HEK293 (cell line): ENCODE results near the gene NAV3.

Experiments used
- CTCF ChIA-PET: fragments of 350-600 bp; formaldehyde crosslinking; extraction: SDS; loops from one replicate; lab custom pipeline; 2021; ENCODE audit warnings: antibody characterized with exemption; lab: Yijun Ruan, JAX
- POLR2A ChIA-PET: fragments of 300-600 bp; formaldehyde crosslinking; extraction: SDS; loops from one replicate; lab custom pipeline; 2020; ENCODE audit warnings: antibody characterized with exemption, inconsistent platforms; lab: Yijun Ruan, JAX
- H3K27ac ChIP-seq: fragments of 200-500 bp; sonication (Bioruptor generic); 2 replicates; pipeline ENCODE4 v1.5.1; 2014; ENCODE audit warnings: low read depth, low read length, control low read depth, inconsistent platforms; ENCODE audit errors: extremely low read depth
- H3K36me3 ChIP-seq, 2 experiments: fragments of 200-500 bp in 1 of 2; sonication (Bioruptor generic) in 1 of 2; 1 replicate in 1 of 2; 2 replicates in 1 of 2; pipeline ENCODE4 v1.5.1; 2014 to 2017; ENCODE audit warnings: inconsistent platforms in 2 of 2, low read length in 2 of 2; ENCODE audit not compliant: control insufficient read depth in 2 of 2, insufficient read depth in 1 of 2
- H3K4me1 ChIP-seq: fragments of 200-500 bp; sonication (Bioruptor generic); 2 replicates; pipeline ENCODE4 v1.5.1; 2014; ENCODE audit warnings: mild to moderate bottlenecking, low read length, inconsistent platforms; ENCODE audit not compliant: control insufficient read depth, insufficient read depth
- H3K4me3 ChIP-seq: 2 replicates; pipeline ENCODE4 v1.5.1; 2011; ENCODE audit warnings: low read depth, mild to moderate bottlenecking, control low read depth, low read length, moderate library complexity
- H3K9me3 ChIP-seq: fragments of 200-500 bp; sonication (Bioruptor generic); 2 replicates; pipeline ENCODE4 v1.5.1; 2014; ENCODE audit warnings: low read depth, low read length, inconsistent platforms; ENCODE audit not compliant: control insufficient read depth, insufficient read depth
- AEBP2 ChIP-seq: fragments of 450-650 bp; formaldehyde crosslinking; IDR thresholded peaks from 2 replicates; pipeline ENCODE4 v1.5.1; 2016; ENCODE audit warnings: missing biosample characterization, missing genetic modification characterization, borderline replicate concordance
- BCL11A ChIP-seq: fragments of 450-650 bp; formaldehyde crosslinking; IDR thresholded peaks from 2 replicates; pipeline ENCODE4 v1.5.1; 2016; ENCODE audit warnings: low read depth, missing biosample characterization, missing genetic modification characterization
- GFI1B ChIP-seq: fragments of 450-650 bp; formaldehyde crosslinking; IDR thresholded peaks from 2 replicates; pipeline ENCODE4 v1.5.1; 2016; ENCODE audit warnings: missing biosample characterization, missing genetic modification characterization
- GLI2 ChIP-seq: fragments of 450-650 bp; formaldehyde crosslinking; IDR thresholded peaks from 2 replicates; pipeline ENCODE4; 2017; ENCODE audit warnings: missing biosample characterization, missing genetic modification characterization, low read depth, borderline replicate concordance
- GLI4 ChIP-seq: fragments of 450-650 bp; formaldehyde crosslinking; IDR thresholded peaks from 2 replicates; pipeline ENCODE4 v1.5.1; 2016; ENCODE audit warnings: missing biosample characterization, missing genetic modification characterization
- HOXD13 ChIP-seq: sonication (generic); formaldehyde crosslinking; IDR thresholded peaks from 2 replicates; pipeline ENCODE4 v1.8.0; 2022; ENCODE audit warnings: missing genetic modification reagents, borderline replicate concordance
- ZBTB48 ChIP-seq: fragments of 450-650 bp; formaldehyde crosslinking; IDR thresholded peaks from 2 replicates; pipeline ENCODE4 v1.5.1; 2016; ENCODE audit warnings: missing biosample characterization, missing genetic modification characterization
- ZBTB49 ChIP-seq: fragments of 450-650 bp; formaldehyde crosslinking; IDR thresholded peaks from 2 replicates; pipeline ENCODE4 v1.5.1; 2016; ENCODE audit warnings: missing biosample characterization, missing genetic modification characterization, low read depth
- ZNF416 ChIP-seq: fragments of 450-650 bp; formaldehyde crosslinking; IDR thresholded peaks from 2 replicates; pipeline ENCODE4 v1.5.1; 2016; ENCODE audit warnings: missing biosample characterization, missing genetic modification characterization
- ZNF48 ChIP-seq: fragments of 450-650 bp; formaldehyde crosslinking; IDR thresholded peaks from 2 replicates; pipeline ENCODE4 v1.5.1; 2016; ENCODE audit warnings: missing biosample characterization, missing genetic modification characterization
- ZNF555 ChIP-seq: fragments of 450-650 bp; formaldehyde crosslinking; conservative IDR thresholded peaks from 2 replicates; pipeline ENCODE4 v1.5.1; 2017; ENCODE audit warnings: missing biosample characterization, mild to moderate bottlenecking, missing genetic modification characterization, inconsistent platforms
- ZNF558 ChIP-seq: fragments of 450-650 bp; formaldehyde crosslinking; IDR thresholded peaks from 2 replicates; pipeline ENCODE4 v1.5.1; 2016; ENCODE audit warnings: missing biosample characterization, missing genetic modification characterization
- ZNF658 ChIP-seq: fragments of 450-650 bp; formaldehyde crosslinking; IDR thresholded peaks from 2 replicates; pipeline ENCODE4; 2016; ENCODE audit warnings: missing biosample characterization, missing genetic modification characterization
- ZNF768 ChIP-seq: fragments of 450-650 bp; formaldehyde crosslinking; IDR thresholded peaks from 2 replicates; pipeline ENCODE4 v1.5.1; 2018; ENCODE audit warnings: missing biosample characterization, mild to moderate bottlenecking, missing genetic modification characterization
- ZNF843 ChIP-seq: fragments of 450-650 bp; formaldehyde crosslinking; IDR thresholded peaks from 2 replicates; pipeline ENCODE4 v1.5.1; 2016; ENCODE audit warnings: missing biosample characterization, missing genetic modification characterization
- TF ChIP-seq, protein P1 (sequence below): fragments of 450-650 bp; formaldehyde crosslinking; IDR thresholded peaks from 2 replicates; pipeline ENCODE4 v1.5.1; 2016; ENCODE audit warnings: missing biosample characterization, missing genetic modification characterization
- TF ChIP-seq, protein P2 (sequence below): fragments of 450-650 bp; formaldehyde crosslinking; conservative IDR thresholded peaks from 2 replicates; pipeline ENCODE4 v1.5.1; 2016; ENCODE audit warnings: low read depth, missing biosample characterization, missing genetic modification characterization

The NAV3 gene

DNA sequence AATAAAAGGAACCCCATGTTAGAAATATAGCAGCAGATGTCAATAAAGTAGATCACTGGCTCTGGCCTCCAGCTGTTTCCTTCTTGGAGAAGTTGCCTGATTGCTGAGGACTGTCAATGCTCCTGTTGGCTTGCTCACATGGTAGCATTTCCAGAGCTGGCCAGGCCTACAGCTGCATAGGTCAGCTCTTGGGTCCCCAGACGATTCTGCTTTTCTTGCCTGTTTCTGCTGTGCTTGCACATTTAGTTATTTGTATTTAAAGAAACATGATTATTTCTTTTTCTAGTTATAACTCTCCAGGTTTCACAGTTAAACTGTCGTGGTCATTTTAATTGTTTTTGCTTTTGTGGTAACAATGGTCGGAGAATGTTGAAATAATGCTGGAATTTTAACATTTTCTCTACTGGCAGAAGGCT, 7.2 kb downstream of the NAV3 start (continued):
- TF ChIP-seq ZBTB49, result no peak

DNA sequence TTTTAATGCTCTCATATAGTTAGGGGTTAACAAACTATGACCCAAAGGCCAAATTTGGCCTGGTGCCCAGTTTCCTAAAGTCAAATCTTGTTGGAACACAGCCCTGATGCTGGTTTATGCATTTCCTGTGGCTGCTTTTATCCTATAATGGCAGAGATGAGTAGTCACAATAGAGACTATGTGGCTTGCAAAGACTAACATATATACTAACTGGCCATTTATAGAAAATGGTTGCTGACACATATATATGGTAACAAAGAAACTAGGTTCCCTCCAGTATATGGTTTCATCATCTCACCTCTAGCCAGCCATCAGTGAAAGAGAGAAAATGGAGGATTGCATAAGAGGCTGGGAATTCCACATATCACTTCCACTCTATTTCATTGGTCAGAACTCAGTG, 10.8 kb downstream of the NAV3 start:
- CTCF ChIA-PET, result interaction anchor here (0.6 to 1.6 kb wide), 2 partner anchors 14 to 84 kb away, joined by 3 to 6 read pairs; no protein-coding TSS in a partner anchor
- TF ChIP-seq, protein P1, sequence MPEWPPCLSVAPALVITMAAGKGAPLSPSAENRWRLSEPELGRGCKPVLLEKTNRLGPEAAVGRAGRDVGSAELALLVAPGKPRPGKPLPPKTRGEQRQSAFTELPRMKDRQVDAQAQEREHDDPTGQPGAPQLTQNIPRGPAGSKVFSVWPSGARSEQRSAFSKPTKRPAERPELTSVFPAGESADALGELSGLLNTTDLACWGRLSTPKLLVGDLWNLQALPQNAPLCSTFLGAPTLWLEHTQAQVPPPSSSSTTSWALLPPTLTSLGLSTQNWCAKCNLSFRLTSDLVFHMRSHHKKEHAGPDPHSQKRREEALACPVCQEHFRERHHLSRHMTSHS (tag by site-specific recombination), result no peak
- TF ChIP-seq GLI2 (no peak), ZNF658 (tag by site-specific recombination) (no peak), HOXD13 (CRISPR knock-in tag) (no peak), GLI4 (tag by site-specific recombination) (no peak), ZNF768 (no peak), AEBP2 (no peak), ZNF48 (tag by site-specific recombination) (no peak), ZBTB48 (no peak), BCL11A (tag by site-specific recombination) (no peak), ZNF843 (tag by site-specific recombination) (no peak), ZNF555 (tag by site-specific recombination) (no peak)
- TF ChIP-seq, protein P2, sequence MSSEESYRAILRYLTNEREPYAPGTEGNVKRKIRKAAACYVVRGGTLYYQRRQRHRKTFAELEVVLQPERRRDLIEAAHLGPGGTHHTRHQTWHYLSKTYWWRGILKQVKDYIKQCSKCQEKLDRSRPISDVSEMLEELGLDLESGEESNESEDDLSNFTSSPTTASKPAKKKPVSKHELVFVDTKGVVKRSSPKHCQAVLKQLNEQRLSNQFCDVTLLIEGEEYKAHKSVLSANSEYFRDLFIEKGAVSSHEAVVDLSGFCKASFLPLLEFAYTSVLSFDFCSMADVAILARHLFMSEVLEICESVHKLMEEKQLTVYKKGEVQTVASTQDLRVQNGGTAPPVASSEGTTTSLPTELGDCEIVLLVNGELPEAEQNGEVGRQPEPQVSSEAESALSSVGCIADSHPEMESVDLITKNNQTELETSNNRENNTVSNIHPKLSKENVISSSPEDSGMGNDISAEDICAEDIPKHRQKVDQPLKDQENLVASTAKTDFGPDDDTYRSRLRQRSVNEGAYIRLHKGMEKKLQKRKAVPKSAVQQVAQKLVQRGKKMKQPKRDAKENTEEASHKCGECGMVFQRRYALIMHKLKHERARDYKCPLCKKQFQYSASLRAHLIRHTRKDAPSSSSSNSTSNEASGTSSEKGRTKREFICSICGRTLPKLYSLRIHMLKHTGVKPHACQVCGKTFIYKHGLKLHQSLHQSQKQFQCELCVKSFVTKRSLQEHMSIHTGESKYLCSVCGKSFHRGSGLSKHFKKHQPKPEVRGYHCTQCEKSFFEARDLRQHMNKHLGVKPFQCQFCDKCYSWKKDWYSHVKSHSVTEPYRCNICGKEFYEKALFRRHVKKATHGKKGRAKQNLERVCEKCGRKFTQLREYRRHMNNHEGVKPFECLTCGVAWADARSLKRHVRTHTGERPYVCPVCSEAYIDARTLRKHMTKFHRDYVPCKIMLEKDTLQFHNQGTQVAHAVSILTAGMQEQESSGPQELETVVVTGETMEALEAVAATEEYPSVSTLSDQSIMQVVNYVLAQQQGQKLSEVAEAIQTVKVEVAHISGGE (tag by site-specific recombination), result no peak
- H3K4me3 ChIP-seq, result no peak overlapping the region
- H3K4me1 ChIP-seq, result peaks cover 5% of the 10 kb centered on the region
- H3K9me3 ChIP-seq, result no peaks in the 10 kb centered on the region
- H3K27ac ChIP-seq, result no peak overlapping the region
- POLR2A ChIA-PET, result no interaction called here
- H3K36me3 ChIP-seq, result no peaks in the 10 kb centered on the region

DNA sequence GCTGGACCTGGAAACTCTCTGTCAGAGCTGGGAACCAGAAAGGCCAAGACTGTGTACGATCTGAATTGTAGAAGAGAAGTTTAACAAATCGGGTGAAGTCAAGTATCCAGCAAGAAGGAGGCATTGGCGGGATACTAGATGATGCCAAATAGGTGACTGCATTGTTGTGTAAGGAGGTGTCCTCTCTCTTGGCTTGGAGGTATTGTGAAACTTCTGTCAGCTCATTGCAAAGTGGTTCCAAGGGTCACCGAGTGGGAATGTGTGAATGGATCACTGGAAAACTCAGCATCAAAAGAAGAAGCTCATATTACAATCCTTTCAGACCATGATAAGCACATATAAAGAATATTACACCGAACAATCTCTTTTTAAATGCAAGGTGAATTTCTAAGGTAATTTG, 11.7 kb downstream of the NAV3 start:
- POLR2A ChIA-PET, result no interaction called here
- no peaks in the 10 kb centered on the region for H3K36me3 ChIP-seq
- TF ChIP-seq ZNF558 (tag by site-specific recombination) (no peak), ZNF416 (no peak), GFI1B (no peak)
- H3K9me3 ChIP-seq, result no peaks in the 10 kb centered on the region
- peaks cover 13% of the 10 kb centered on the region for H3K4me1 ChIP-seq
- H3K4me3 ChIP-seq, result no peak overlapping the region
- CTCF ChIA-PET, result interaction anchor here (1.6 kb wide), 1 partner anchor 83 kb away, joined by 6 read pairs; no protein-coding TSS in a partner anchor
- no peak overlapping the region for H3K27ac ChIP-seq
